ENCODE measurements around the gene PLD3.

PLD3 gene

GRCh38 chr19:40355975-40356680 is 7.6 kb downstream of the PLD3 start:
- Histone ChIP-seq H3K27me3 (peaks cover 0 to 15% (median 0%) of the 10 kb centered on the region in 11 experiments; a peak in 4 of 22 replicates), H3K9me3 (replicated peaks in 1 of 11) (no peaks in the 10 kb centered on the region), H3K4me1 (peaks cover 32 to 59% (median 55%) of the 10 kb centered on the region in 10 experiments), H4K20me1 (peaks cover 8 to 52% (median 22%) of the 10 kb centered on the region in 11 experiments; a peak in 12 of 22 replicates), H3K4me2 (peak overlapping the region in 9 of 11 experiments; percentile 71 to 97 (median 88); a peak in 16 of 22 replicates), H3K9ac (peak overlapping the region in 3 of 11 experiments; percentile 9 to 57 (median 29); a peak in 3 of 22 replicates), H3K36me3 (peaks cover 0 to 19% (median 0%) of the 10 kb centered on the region in 11 experiments; a peak in 3 of 22 replicates), H3K27ac (peak overlapping the region in 3 of 11 experiments; percentile 1 to 73 (median 14); a peak in 4 of 22 replicates), H3K4me3 (no peak overlapping the region)
- TF ChIP-seq Cebpa-rat (IDR thresholded peaks at IDR 0.05) = no peak

GRCh38 chr19:40356681-40357595 is 8.4 kb downstream of the PLD3 start:
- Histone ChIP-seq H3K4me2 (peak overlapping the region; percentile 71 to 97 (median 85); a peak in 21 of 22 replicates), H3K36me3 (peaks cover 0 to 19% (median 0%) of the 10 kb centered on the region in 11 experiments; a peak in 2 of 22 replicates), H3K4me3 (no peak overlapping the region), H3K9ac (peak overlapping the region in 3 of 11 experiments; percentile 9 to 57 (median 29); a peak in 3 of 22 replicates), H3K4me1 (peaks cover 32 to 67% (median 62%) of the 10 kb centered on the region in 10 experiments), H3K9me3 (replicated peaks in 1 of 11) (no peaks in the 10 kb centered on the region), H3K27ac (peak overlapping the region in 9 of 11 experiments; percentile 4 to 81 (median 73); a peak in 11 of 22 replicates), H4K20me1 (peaks cover 7 to 52% (median 22%) of the 10 kb centered on the region in 11 experiments; a peak in 11 of 22 replicates), H3K27me3 (peaks cover 0 to 15% (median 0%) of the 10 kb centered on the region in 11 experiments; a peak in 4 of 22 replicates)
- no peak for TF ChIP-seq Cebpa-rat (IDR thresholded peaks at IDR 0.05)

GRCh38 chr19:40357640-40358039 is 9.1 kb downstream of the PLD3 start:
- H3K9ac ChIP-seq = peak overlapping the region in 2 of 11 experiments; percentile 18 to 69; a peak in 3 of 22 replicates
- H3K36me3 ChIP-seq = peaks cover 0 to 19% (median 0%) of the 10 kb centered on the region in 11 experiments; a peak in 2 of 22 replicates
- H3K27ac ChIP-seq = peak overlapping the region in 8 of 11 experiments; percentile 8 to 81 (median 73); a peak in 12 of 22 replicates
- H3K27me3 ChIP-seq = peaks cover 0 to 15% (median 0%) of the 10 kb centered on the region in 11 experiments; a peak in 4 of 22 replicates
- no peaks in the 10 kb centered on the region for H3K9me3 ChIP-seq (replicated peaks in 1 of 11)
- peaks cover 36 to 74% (median 69%) of the 10 kb centered on the region in 10 experiments for H3K4me1 ChIP-seq
- H3K4me2 ChIP-seq = peak overlapping the region; percentile 71 to 97 (median 85)
- H3K4me3 ChIP-seq = peak overlapping the region in 1 of 10 experiments; percentile 5; a peak in 1 of 20 replicates
- H4K20me1 ChIP-seq = peaks cover 2 to 52% (median 22%) of the 10 kb centered on the region in 11 experiments; a peak in 11 of 22 replicates
- no peak for TF ChIP-seq Cebpa-rat (IDR thresholded peaks at IDR 0.05)

GRCh38 chr19:40358773-40359172 is 10.3 kb downstream of the PLD3 start:
- Histone ChIP-seq H3K9ac (peak overlapping the region; percentile 40 to 69 (median 59); a peak in 18 of 22 replicates), H3K27me3 (peaks cover 0 to 15% (median 0%) of the 10 kb centered on the region in 11 experiments; a peak in 4 of 22 replicates), H3K4me1 (peaks cover 46 to 85% (median 81%) of the 10 kb centered on the region in 10 experiments), H3K27ac (peak overlapping the region; percentile 38 to 81 (median 73); a peak in 21 of 22 replicates), H3K4me3 (peak overlapping the region in 5 of 10 experiments; percentile 14 to 41 (median 22); a peak in 4 of 20 replicates), H3K9me3 (replicated peaks in 1 of 11) (no peaks in the 10 kb centered on the region), H3K36me3 (peaks cover 0 to 14% (median 0%) of the 10 kb centered on the region in 11 experiments; a peak in 2 of 22 replicates), H3K4me2 (peak overlapping the region; percentile 71 to 97 (median 85)), H4K20me1 (peaks cover 0 to 52% (median 22%) of the 10 kb centered on the region in 11 experiments; a peak in 9 of 22 replicates)
- TF ChIP-seq Cebpa-rat (IDR thresholded peaks at IDR 0.05) = peak in 9 of 11 experiments; percentile 23 to 70 (median 60); a peak in 11 of 22 replicates

- peaks cover 0 to 15% (median 0%) of the 10 kb centered on the region in 11 experiments; a peak in 5 of 22 replicates for H3K27me3 ChIP-seq
- TF ChIP-seq Cebpa-rat (IDR thresholded peaks at IDR 0.05) = no peak
- peaks cover 46 to 99% (median 83%) of the 10 kb centered on the region in 10 experiments for H3K4me1 ChIP-seq
- peaks cover 0 to 51% (median 22%) of the 10 kb centered on the region in 11 experiments; a peak in 9 of 22 replicates for H4K20me1 ChIP-seq
- H3K27ac ChIP-seq = peak overlapping the region in 8 of 11 experiments; percentile 70 to 81 (median 76); a peak in 14 of 22 replicates
- H3K9me3 ChIP-seq (replicated peaks in 1 of 11) = no peaks in the 10 kb centered on the region
- 0 out of 20 replicates have a peak overlapping the region, but pooled peaks of 1 of the 10 experiments have one; percentile 14 for H3K4me3 ChIP-seq
- H3K36me3 ChIP-seq = peaks cover 0 to 10% (median 0%) of the 10 kb centered on the region in 11 experiments; a peak in 2 of 22 replicates
- peak overlapping the region in 2 of 11 experiments; percentile 26 to 67; a peak in 2 of 22 replicates for H3K9ac ChIP-seq
- peak overlapping the region; percentile 71 to 97 (median 85); a peak in 18 of 22 replicates for H3K4me2 ChIP-seq
These were observed 11.7 kb downstream of the PLD3 start for GRCh38 chr19:40360020-40360707.

- Histone ChIP-seq H3K36me3 (peaks cover 0 to 10% (median 0%) of the 10 kb centered on the region in 11 experiments; a peak in 2 of 22 replicates), H3K27me3 (peaks cover 0 to 15% (median 0%) of the 10 kb centered on the region in 11 experiments; a peak in 5 of 22 replicates), H3K9me3 (replicated peaks in 1 of 11) (no peaks in the 10 kb centered on the region), H3K4me3 (no peak overlapping the region), H3K4me2 (peak overlapping the region in 8 of 11 experiments; percentile 13 to 97 (median 86); a peak in 15 of 22 replicates), H4K20me1 (peaks cover 0 to 50% (median 19%) of the 10 kb centered on the region in 11 experiments; a peak in 9 of 22 replicates), H3K27ac (peak overlapping the region in 5 of 11 experiments; percentile 3 to 78 (median 70); a peak in 8 of 22 replicates), H3K9ac (peak overlapping the region in 2 of 11 experiments; percentile 17 to 26; a peak in 2 of 22 replicates), H3K4me1 (peaks cover 46 to 100% (median 82%) of the 10 kb centered on the region in 10 experiments)
- TF ChIP-seq Cebpa-rat (IDR thresholded peaks at IDR 0.05) = peak in 5 of 11 experiments; percentile 11 to 63 (median 53); a peak in 5 of 22 replicates
These were observed 12.3 kb downstream of the PLD3 start for GRCh38 chr19:40360708-40361241.

- no peak overlapping the region for H3K4me3 ChIP-seq
- no peak overlapping the region; a peak in 1 of 22 replicates for H3K9ac ChIP-seq
- TF ChIP-seq Cebpa-rat (IDR thresholded peaks at IDR 0.05) = no peak
- peaks cover 40 to 99% (median 74%) of the 10 kb centered on the region in 10 experiments for H3K4me1 ChIP-seq
- H4K20me1 ChIP-seq = peaks cover 0 to 36% (median 7%) of the 10 kb centered on the region in 11 experiments; a peak in 10 of 22 replicates
- H3K27ac ChIP-seq = peak overlapping the region in 7 of 11 experiments; percentile 14 to 76 (median 60); a peak in 7 of 22 replicates
- peak overlapping the region in 10 of 11 experiments; percentile 54 to 97 (median 75); a peak in 18 of 22 replicates for H3K4me2 ChIP-seq
- H3K27me3 ChIP-seq = peaks cover 0 to 9% (median 0%) of the 10 kb centered on the region in 11 experiments; a peak in 5 of 22 replicates
- H3K9me3 ChIP-seq (replicated peaks in 1 of 11) = no peaks in the 10 kb centered on the region
- H3K36me3 ChIP-seq = peaks cover 0 to 19% (median 5%) of the 10 kb centered on the region in 11 experiments; a peak in 10 of 22 replicates
These were observed 13.7 kb downstream of the PLD3 start for GRCh38 chr19:40362160-40362559.
